GM21515 (cell line): ENCODE data around the gene SHISA9.

Source experiments
- ATAC-seq: cut with Tn5 transposase; IDR thresholded peaks from one replicate; pipeline ENCODE4 v1.9.1; 2021; ENCODE audit not compliant: unreplicated experiment

Gene SHISA9

GRCh38 chr16:13155780-13156179 lies 254.4 kb downstream of the SHISA9 start:
- ATAC-seq, result no peak

- ATAC-seq, result no peak
These were observed 255.7 kb downstream of the SHISA9 start for GRCh38 chr16:13157082-13157481.

GRCh38 chr16:13158427-13158826 lies 257.0 kb downstream of the SHISA9 start:
- no peak for ATAC-seq

GRCh38 chr16:13165024-13165423 lies 263.6 kb downstream of the SHISA9 start:
- ATAC-seq, result no peak

- ATAC-seq, result no peak
These were observed 266.7 kb downstream of the SHISA9 start for GRCh38 chr16:13168091-13168572.

GRCh38 chr16:13171313-13171712 lies 269.9 kb downstream of the SHISA9 start:
- ATAC-seq, result no peak

GRCh38 chr16:13176711-13177110 lies 275.3 kb downstream of the SHISA9 start:
- ATAC-seq, result no peak

- ATAC-seq, result no peak
These were observed 276.9 kb downstream of the SHISA9 start for GRCh38 chr16:13178318-13178717.

- no peak for ATAC-seq
These were observed 280.0 kb downstream of the SHISA9 start for GRCh38 chr16:13181432-13181831.

GRCh38 chr16:13186813-13187212 lies 285.4 kb downstream of the SHISA9 start:
- ATAC-seq, result no peak

GRCh38 chr16:13189250-13189649 lies 287.9 kb downstream of the SHISA9 start:
- ATAC-seq, result no peak

GRCh38 chr16:13193721-13194120 lies 292.3 kb downstream of the SHISA9 start:
- ATAC-seq, result no peak

- ATAC-seq, result no peak
These were observed 293.4 kb downstream of the SHISA9 start for GRCh38 chr16:13194766-13195165.

- ATAC-seq, result no peak
These were observed 302.3 kb downstream of the SHISA9 start for GRCh38 chr16:13203725-13204124.

GRCh38 chr16:13205352-13205751 lies 304.0 kb downstream of the SHISA9 start:
- no peak for ATAC-seq

- ATAC-seq, result no peak
These were observed 305.2 kb downstream of the SHISA9 start for GRCh38 chr16:13206606-13207005.

- ATAC-seq, result no peak
These were observed 305.8 kb downstream of the SHISA9 start for GRCh38 chr16:13207151-13207550.

- no peak for ATAC-seq
These were observed 322.3 kb downstream of the SHISA9 start for GRCh38 chr16:13223666-13224065.

GRCh38 chr16:13229039-13229438 lies 327.6 kb downstream of the SHISA9 start:
- no peak for ATAC-seq

- ATAC-seq, result no peak
These were observed 330.0 kb downstream of the SHISA9 start for GRCh38 chr16:13231365-13231764.

- no peak for ATAC-seq
These were observed 333.6 kb downstream of the SHISA9 start for GRCh38 chr16:13234999-13235398.

- no peak for ATAC-seq
These were observed 334.9 kb downstream of the SHISA9 start for GRCh38 chr16:13236308-13236707.

- ATAC-seq, result no peak
These were observed 336.8 kb downstream of the SHISA9 start for GRCh38 chr16:13238182-13238581.

GRCh38 chr16:13242201-13242600 lies 340.8 kb downstream of the SHISA9 start:
- ATAC-seq, result no peak
